DMS153 treated with DMSO at 0.1 percent for 48 hours (cell line): ENCODE measurements around the gene AGPAT3.
A peak's percentile ranks its signal among the peaks of the same experiment; 100 is the strongest.

ENCODE experiments used
- DNase-seq: peaks from one replicate; lab custom pipeline; 2025; ENCODE audit not compliant: unreplicated experiment; lab: John Stamatoyannopoulos, UW

AGPAT3 gene

GRCh38 chr21:43988506-43989230 is 123.6 kb downstream of the AGPAT3 start:
- DNase-seq = no peak

GRCh38 chr21:43989401-43989800 is 124.4 kb downstream of the AGPAT3 start:
- DNase-seq = no peak

- DNase-seq = no peak
Measured at GRCh38 chr21:43991447-43991991, 126.5 kb downstream of the AGPAT3 start.

GRCh38 chr21:43992121-43992520 is 127.1 kb downstream of the AGPAT3 start:
- no peak for DNase-seq

GRCh38 chr21:43993420-43993934 is 128.5 kb downstream of the AGPAT3 start:
- no peak for DNase-seq

GRCh38 chr21:43994085-43994484 is 129.1 kb downstream of the AGPAT3 start:
- DNase-seq = no peak

- no peak for DNase-seq
Measured at GRCh38 chr21:43994646-43995045, 129.6 kb downstream of the AGPAT3 start.

- DNase-seq = no peak
Measured at GRCh38 chr21:43995521-43996105, 130.6 kb downstream of the AGPAT3 start.

GRCh38 chr21:43997766-43998742 is 133.0 kb downstream of the AGPAT3 start:
- DNase-seq = no peak

- no peak for DNase-seq
Measured at GRCh38 chr21:44000360-44000759, 135.3 kb downstream of the AGPAT3 start.

GRCh38 chr21:44002511-44002910 is 137.5 kb downstream of the AGPAT3 start:
- no peak for DNase-seq

- DNase-seq = no peak
Measured at GRCh38 chr21:44003307-44003966, 138.4 kb downstream of the AGPAT3 start.

- DNase-seq = no peak
Measured at GRCh38 chr21:44005071-44005470, 140.0 kb downstream of the AGPAT3 start.

GRCh38 chr21:44005593-44005992 is 140.6 kb downstream of the AGPAT3 start:
- DNase-seq = no peak

- no peak for DNase-seq
Measured at GRCh38 chr21:44006017-44006619, 141.1 kb downstream of the AGPAT3 start.

- no peak for DNase-seq
Measured at GRCh38 chr21:44006656-44007055, 141.6 kb downstream of the AGPAT3 start.

- DNase-seq = no peak
Measured at GRCh38 chr21:44010429-44010828, 145.4 kb downstream of the AGPAT3 start.

GRCh38 chr21:44011123-44011522 is 146.1 kb downstream of the AGPAT3 start:
- DNase-seq = no peak

GRCh38 chr21:44011579-44012473 is 146.8 kb downstream of the AGPAT3 start, which contains the start of gene TRAPPC10:
Gene TRAPPC10 (plus strand): TSS chr21:44012309. CDS start chr21:44012494, 185 bp downstream.
- peak; percentile 41 for DNase-seq
